ENCODE results near the gene MEGF11. TPM values are rescaled to one million over a fixed set of nuclear protein-coding genes. Genes with fewer than 3 reads are reported as not detected.

The MEGF11 gene
- total RNA-seq, 1 experiment from 2014 or later = 1.2 TPM

DNA sequence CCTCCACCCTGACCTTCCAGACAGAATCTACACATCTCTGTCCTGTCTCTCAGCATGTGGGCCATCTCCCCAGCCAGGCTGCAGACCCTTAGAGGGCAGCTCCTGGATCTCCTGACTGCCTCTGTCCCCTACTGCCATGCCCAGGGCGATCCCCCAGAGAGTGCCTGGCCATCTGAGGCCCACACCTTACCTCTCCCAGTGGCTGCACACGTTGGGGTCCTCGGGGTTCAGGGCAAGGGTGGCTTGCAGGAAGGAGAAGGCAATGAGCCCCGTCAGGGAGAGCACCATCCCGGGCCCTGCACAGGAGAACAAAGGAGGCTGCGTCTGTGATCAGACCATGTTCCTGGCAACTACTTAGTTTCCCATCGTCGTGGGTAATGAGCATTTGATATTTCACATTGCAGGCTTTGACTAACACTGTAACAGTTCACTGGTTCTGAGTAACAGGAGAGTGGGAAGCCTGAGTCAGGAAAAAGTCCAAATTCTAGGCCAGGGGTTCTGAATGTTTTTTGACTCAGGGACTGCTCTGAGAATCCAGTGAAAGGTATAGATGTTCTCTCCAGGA lies 125.4 kb downstream of the MEGF11 start:
- Mint-ChIP-seq H3K27me3 (ENCODE audit: low read depth) (peaks cover 11% of the 10 kb centered on the region), H3K36me3 (ENCODE audit: insufficient read depth in 1 of 3, low read depth in 3 of 3) (no peaks in the 10 kb centered on the region), H3K4me3 (no peak overlapping the region), H3K4me1 (peaks cover 27 to 55% of the 10 kb centered on the region in 2 experiments), H3K27ac (no peak overlapping the region), H3K9me3 (no peaks in the 10 kb centered on the region)
- Histone ChIP-seq H3K4me2 (ENCODE audit: insufficient read depth, insufficient read length, low read length) (no peak overlapping the region), H3T11ph (ENCODE audit: low read length) (no peak overlapping the region), H3K4me1 (ENCODE audit: insufficient read depth, low read length) (no peaks in the 10 kb centered on the region; the same call in 1 of the 2 replicates), H3K79me2 (ENCODE audit: insufficient read depth, low read length) (no peaks in the 10 kb centered on the region), H3K23ac (ENCODE audit: insufficient read length, low read depth, low read length) (no peak overlapping the region), H3K56ac (ENCODE audit: insufficient read length, low read depth, low read length) (no peak overlapping the region), H2BK120ac (ENCODE audit: low read depth, low read length, poor library complexity, severe bottlenecking) (no peak overlapping the region), H4K20me1 (ENCODE audit: control insufficient read depth, insufficient read depth, insufficient read length) (no peaks in the 10 kb centered on the region), H3K79me1 (ENCODE audit: insufficient read depth, low read depth, low read length, poor library complexity, severe bottlenecking) (no peaks in the 10 kb centered on the region), H3K18ac (ENCODE audit: insufficient read length, low read depth, low read length) (peak overlapping the region; percentile 7), H3K27me3 (ENCODE audit: insufficient read depth, low read length) (no peaks in the 10 kb centered on the region), H2BK20ac (ENCODE audit: low read depth, low read length, poor library complexity, severe bottlenecking) (no peak overlapping the region), H3K9me3 (ENCODE audit: control insufficient read depth, low read depth, low read length) (no peaks in the 10 kb centered on the region), H3K9ac (ENCODE audit: extremely low read depth, insufficient read length, low read length) (no peak overlapping the region), H4K5ac (ENCODE audit: insufficient read length, low read depth, low read length) (no peak overlapping the region), H3K23me2 (ENCODE audit: insufficient read length, low read depth, low read length, poor library complexity, severe bottlenecking) (no peaks in the 10 kb centered on the region), H2BK5ac (ENCODE audit: insufficient read length, low read length) (no peak overlapping the region), H4K91ac (ENCODE audit: insufficient read length, low read depth, low read length) (no peak overlapping the region), H2AFZ (ENCODE audit: low read length) (no peak overlapping the region), H3K4ac (ENCODE audit: low read depth, low read length) (no peak overlapping the region), H2BK15ac (ENCODE audit: low read depth, low read length) (no peak overlapping the region), H3K27ac (ENCODE audit: insufficient read length, low read depth, low read length) (no peak overlapping the region), H2AK5ac (ENCODE audit: insufficient read length, low read length) (no peak overlapping the region), H4K8ac (replicated peaks; ENCODE audit: insufficient read length, low read depth, low read length) (no peak overlapping the region), H3K14ac (ENCODE audit: insufficient read depth, low read length) (no peak overlapping the region; the same call in 1 of the 2 replicates), H2BK12ac (ENCODE audit: insufficient read length, low read depth, low read length) (no peak overlapping the region)
- DNase-seq = no peak
- TF ChIP-seq, protein P1, sequence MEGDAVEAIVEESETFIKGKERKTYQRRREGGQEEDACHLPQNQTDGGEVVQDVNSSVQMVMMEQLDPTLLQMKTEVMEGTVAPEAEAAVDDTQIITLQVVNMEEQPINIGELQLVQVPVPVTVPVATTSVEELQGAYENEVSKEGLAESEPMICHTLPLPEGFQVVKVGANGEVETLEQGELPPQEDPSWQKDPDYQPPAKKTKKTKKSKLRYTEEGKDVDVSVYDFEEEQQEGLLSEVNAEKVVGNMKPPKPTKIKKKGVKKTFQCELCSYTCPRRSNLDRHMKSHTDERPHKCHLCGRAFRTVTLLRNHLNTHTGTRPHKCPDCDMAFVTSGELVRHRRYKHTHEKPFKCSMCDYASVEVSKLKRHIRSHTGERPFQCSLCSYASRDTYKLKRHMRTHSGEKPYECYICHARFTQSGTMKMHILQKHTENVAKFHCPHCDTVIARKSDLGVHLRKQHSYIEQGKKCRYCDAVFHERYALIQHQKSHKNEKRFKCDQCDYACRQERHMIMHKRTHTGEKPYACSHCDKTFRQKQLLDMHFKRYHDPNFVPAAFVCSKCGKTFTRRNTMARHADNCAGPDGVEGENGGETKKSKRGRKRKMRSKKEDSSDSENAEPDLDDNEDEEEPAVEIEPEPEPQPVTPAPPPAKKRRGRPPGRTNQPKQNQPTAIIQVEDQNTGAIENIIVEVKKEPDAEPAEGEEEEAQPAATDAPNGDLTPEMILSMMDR (conservative IDR thresholded peaks at IDR 0.05) = no peak
- no CpG with 5 or more reads among the region's 8 CpGs for WGBS (ENCODE audit: extremely low coverage, insufficient read length, low lambda C conversion rate)
